Mucosa of descending colon (tissue), 3 donors: ENCODE measurements around the gene TRIO. TPM values are rescaled to one million over a fixed set of nuclear protein-coding genes. Genes with fewer than 3 reads are reported as not detected.
A peak's percentile ranks its signal among the peaks of the same experiment; 100 is the strongest.

Source experiments
- ATAC-seq: fragments of 200-7000 bp; cut with Tn5 transposase; one replicate; pipeline ENCODE4 v1.9.1; 2020; ENCODE audit warnings: mild to moderate bottlenecking, moderate library complexity
- DNase-seq, 3 donors: peaks; one replicate each; pipeline ENCODE4 v3.0.0-alpha.2; 2020
- H3K36me3 ChIP-seq: fragments of 200-600 bp; one replicate; pipeline ENCODE4 v1.8.0; 2021; ENCODE audit warnings: low read depth, mild to moderate bottlenecking
- H3K4me1 ChIP-seq: fragments of 200-600 bp; one replicate; pipeline ENCODE4 v1.8.0; 2021; ENCODE audit warnings: low read depth, mild to moderate bottlenecking
- H3K4me3 ChIP-seq: fragments of 200-600 bp; one replicate; pipeline ENCODE4 v1.8.0; 2021; ENCODE audit warnings: mild to moderate bottlenecking
- H3K9me3 ChIP-seq: fragments of 200-600 bp; one replicate; pipeline ENCODE4 v1.8.0; 2021; ENCODE audit warnings: mild to moderate bottlenecking
- CTCF ChIP-seq: fragments of 200-600 bp; IDR thresholded peaks from one replicate; pipeline ENCODE4 v1.8.0; 2022; ENCODE audit warnings: antibody characterized with exemption, mild to moderate bottlenecking
- intact Hi-C, 2 donors: fragments of 100-400 bp; cut with DNase I in 1 of 2; cut with micrococcal nuclease in 1 of 2; formaldehyde crosslinking; loops; one replicate each; pipeline versions ENCODE4 v1.11.0 to v1.11.1; 2022; cut with DNase I, micrococcal nuclease
- total RNA-seq, 3 donors: library from RNA; stranded (reverse); fragmentation: NEBNext Ultra II Directional in 2 of 3; extraction: Animal tissue kit (Norgen Biotek cat#: 25700) in 2 of 3; gene quantifications; one replicate each; pipeline versions ENCODE4 v1.2.1 to v1.2.4, GENCODE V29; 2021 to 2023
- donor health status: DM: no; HTN: no; CAD: no; lungs with moderate emphysema.
- donor health status: DM: no; HTN: no; CAD: no.
- donor health status: DM: no; HTN: yes; CAD: no.

TRIO gene
- total RNA-seq, 3 donors from 2014 or later, result 164 to 231 (median 168) TPM

GRCh38 chr5:14526493-14526892 lies 383.4 kb downstream of the TRIO start:
- no peak for DNase-seq
- H3K4me1 ChIP-seq, result no peaks in the 10 kb centered on the region

DNA sequence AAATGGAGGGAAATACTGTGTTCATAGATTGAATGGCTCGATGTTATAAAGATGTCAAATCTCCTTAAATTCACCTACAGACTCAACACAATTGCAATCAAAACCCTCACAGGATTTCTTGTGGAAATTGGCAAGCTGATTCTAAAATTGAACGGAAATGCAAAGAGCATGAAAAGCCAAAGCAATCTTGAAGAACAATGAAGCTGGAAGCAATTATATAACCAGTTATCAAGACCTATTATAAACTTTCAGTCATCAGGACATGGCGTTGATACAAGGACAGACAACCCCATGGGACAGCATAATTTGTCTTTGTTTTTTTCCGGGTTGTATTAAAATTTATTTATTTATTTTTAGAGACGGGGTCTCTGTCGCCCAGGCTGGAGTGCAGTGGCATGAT lies 385.0 kb downstream of the TRIO start:
- intact Hi-C loops, result no loop called here
- Histone ChIP-seq H3K9me3 (no peaks in the 10 kb centered on the region), H3K4me1 (no peaks in the 10 kb centered on the region), H3K4me3 (no peak overlapping the region), H3K36me3 (no peaks in the 10 kb centered on the region)
- no peak for TF ChIP-seq CTCF
- no peak for DNase-seq
- no peak for ATAC-seq

More at GRCh38 chr5:14526493-14526892, 383.4 kb downstream of the TRIO start:
- Histone ChIP-seq H3K4me3 (no peak overlapping the region), H3K9me3 (no peaks in the 10 kb centered on the region), H3K36me3 (no peaks in the 10 kb centered on the region)
- no peak for TF ChIP-seq CTCF
- intact Hi-C loops, result no loop called here
- ATAC-seq, result no peak

- H3K4me1 ChIP-seq, result no peaks in the 10 kb centered on the region
- no peak for ATAC-seq
- DNase-seq, result no peak
These were observed 385.8 kb downstream of the TRIO start for GRCh38 chr5:14528926-14529325.

DNA sequence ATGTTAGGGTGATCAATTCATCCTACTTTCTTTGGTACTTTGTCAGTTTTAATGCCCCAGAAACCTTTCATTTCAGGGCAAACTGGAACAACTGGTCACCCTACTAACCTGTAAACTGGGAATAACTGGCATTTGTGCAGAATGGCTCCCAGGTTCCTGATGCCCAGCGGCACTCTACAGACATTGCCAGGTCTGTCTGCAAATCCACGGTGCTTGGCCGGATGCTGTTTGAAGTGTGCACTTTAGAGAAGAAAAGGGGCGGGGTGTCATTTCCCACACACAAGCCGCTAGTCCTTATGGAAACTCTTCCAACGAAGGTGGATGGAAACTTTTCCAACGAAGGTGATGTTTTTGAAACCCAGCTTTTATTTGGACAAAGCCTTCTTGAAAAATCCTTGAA lies 388.5 kb downstream of the TRIO start:
- Histone ChIP-seq H3K4me3 (no peak overlapping the region), H3K36me3 (no peaks in the 10 kb centered on the region), H3K4me1 (no peaks in the 10 kb centered on the region), H3K9me3 (no peaks in the 10 kb centered on the region)
- DNase-seq, result no peak
- ATAC-seq, result no peak
- no peak for TF ChIP-seq CTCF
- intact Hi-C loops, result no loop called here

More at GRCh38 chr5:14528926-14529325, 385.8 kb downstream of the TRIO start:
- no peaks in the 10 kb centered on the region for H3K9me3 ChIP-seq
- H3K36me3 ChIP-seq, result no peaks in the 10 kb centered on the region
- no peak for TF ChIP-seq CTCF
- intact Hi-C loops, result no loop called here
- H3K4me3 ChIP-seq, result no peak overlapping the region

DNA sequence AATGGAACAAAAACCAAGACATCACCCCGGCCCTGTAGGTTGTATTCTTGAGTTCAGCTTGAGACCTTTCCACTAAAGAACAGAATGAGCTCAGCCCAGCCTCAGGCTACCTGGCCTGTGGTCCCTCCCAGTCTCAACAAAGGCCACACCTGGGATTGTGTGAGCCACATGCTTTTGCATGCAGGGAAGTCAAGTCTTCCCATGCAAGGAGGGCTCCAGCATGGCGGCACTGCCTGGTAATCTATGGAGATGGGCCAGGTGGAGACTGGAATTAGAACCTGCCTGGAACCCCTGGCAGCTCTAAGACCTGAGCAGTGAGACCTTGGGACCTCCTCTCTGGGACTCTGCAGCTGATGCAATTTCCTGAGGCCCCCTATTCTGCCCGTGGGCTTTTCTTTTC lies 389.0 kb downstream of the TRIO start:
- intact Hi-C loops, result no loop called here
- no peaks in the 10 kb centered on the region for H3K4me1 ChIP-seq
- no peaks in the 10 kb centered on the region for H3K36me3 ChIP-seq
- H3K4me3 ChIP-seq, result no peak overlapping the region
- no peak for TF ChIP-seq CTCF
- no peaks in the 10 kb centered on the region for H3K9me3 ChIP-seq
- no peak for DNase-seq
- no peak for ATAC-seq

GRCh38 chr5:14534773-14535172 lies 391.6 kb downstream of the TRIO start:
- intact Hi-C loops, result no loop called here
- no peak for TF ChIP-seq CTCF
- DNase-seq (peak in 1 of 3 donors; percentile 29), ATAC-seq (peak; percentile 98)
- Histone ChIP-seq H3K36me3 (no peaks in the 10 kb centered on the region), H3K9me3 (no peaks in the 10 kb centered on the region), H3K4me1 (no peaks in the 10 kb centered on the region), H3K4me3 (no peak overlapping the region)
